ENCODE measurements around the gene INPP5D. TPM values are rescaled to one million over a fixed set of nuclear protein-coding genes. Genes with fewer than 3 reads are reported as not detected.

INPP5D gene
- total RNA-seq, 1 donor from 2014 or later = 29.4 TPM

Other genes with a start within 250 kb of the INPP5D start
- gene SNORC, start 190.1 kb upstream of the INPP5D start, total RNA-seq = 0.13 TPM in 2 replicates
- gene NGEF, start 47.1 kb upstream of the INPP5D start, total RNA-seq = 0.39 TPM in 1 of 2 replicates, not detected in the other
- gene NEU2, start 27.7 kb upstream of the INPP5D start, total RNA-seq = not detected in 2 replicates
- 23.7 and 26.6 TPM in 2 replicates for gene ATG16L1, start 191.3 kb downstream of the INPP5D start, total RNA-seq
- gene SAG, start 247.5 kb downstream of the INPP5D start, total RNA-seq = under 0.01 TPM in 1 of 2 replicates, not detected in the other